Fibroblast of pulmonary artery (primary cell): Measurements from ENCODE around the gene PRELID3B.
A peak's percentile ranks its signal among the peaks of the same experiment; 100 is the strongest.

Experiments
- DNase-seq: peaks from one replicate; pipeline ENCODE4 v3.0.0-alpha.2; 2010; ENCODE audit warnings: low read depth
- H3K4me3 ChIP-seq: replicated peaks from 2 replicates; pipeline ENCODE4 v1.5.1; 2011; ENCODE audit warnings: low read depth, mild to moderate bottlenecking, control low read depth, low read length, moderate library complexity
- CTCF ChIP-seq: IDR thresholded peaks from 2 replicates; pipeline ENCODE4 v1.5.1; 2011; ENCODE audit warnings: mild to moderate bottlenecking, control low read depth, low read length, inconsistent platforms; ENCODE audit errors: missing control alignments

Gene PRELID3B

GRCh38 chr20:59033616-59034165 lies 8.9 kb downstream of the PRELID3B start:
- DNase-seq, result no peak
- H3K4me3 ChIP-seq, result no peak overlapping the region
- no peak for TF ChIP-seq CTCF

GRCh38 chr20:59033093-59033492 lies 9.5 kb downstream of the PRELID3B start:
- peak overlapping the region; percentile 70 for H3K4me3 ChIP-seq
- no peak for DNase-seq
- no peak for TF ChIP-seq CTCF

DNA sequence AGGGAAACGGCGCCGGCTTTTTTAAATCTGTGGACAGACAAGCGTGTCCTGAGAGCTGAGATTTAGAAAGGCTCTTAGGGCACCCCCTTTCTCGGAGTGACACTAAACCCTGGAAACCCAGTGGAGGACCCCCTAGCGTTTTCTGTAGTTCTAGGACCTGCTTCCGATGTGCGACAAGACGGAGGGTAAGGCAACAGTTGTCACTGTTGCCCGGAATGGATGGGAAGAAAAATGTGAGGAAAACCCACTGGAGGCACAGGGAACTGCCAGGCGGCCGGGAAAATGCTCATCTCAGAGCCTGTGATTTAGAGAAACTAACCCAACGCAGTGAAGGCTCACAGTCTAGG lies 9.9 kb downstream of the PRELID3B start:
- no peak for DNase-seq
- peak overlapping the region; percentile 70 for H3K4me3 ChIP-seq
- peak; percentile 12 for TF ChIP-seq CTCF

DNA sequence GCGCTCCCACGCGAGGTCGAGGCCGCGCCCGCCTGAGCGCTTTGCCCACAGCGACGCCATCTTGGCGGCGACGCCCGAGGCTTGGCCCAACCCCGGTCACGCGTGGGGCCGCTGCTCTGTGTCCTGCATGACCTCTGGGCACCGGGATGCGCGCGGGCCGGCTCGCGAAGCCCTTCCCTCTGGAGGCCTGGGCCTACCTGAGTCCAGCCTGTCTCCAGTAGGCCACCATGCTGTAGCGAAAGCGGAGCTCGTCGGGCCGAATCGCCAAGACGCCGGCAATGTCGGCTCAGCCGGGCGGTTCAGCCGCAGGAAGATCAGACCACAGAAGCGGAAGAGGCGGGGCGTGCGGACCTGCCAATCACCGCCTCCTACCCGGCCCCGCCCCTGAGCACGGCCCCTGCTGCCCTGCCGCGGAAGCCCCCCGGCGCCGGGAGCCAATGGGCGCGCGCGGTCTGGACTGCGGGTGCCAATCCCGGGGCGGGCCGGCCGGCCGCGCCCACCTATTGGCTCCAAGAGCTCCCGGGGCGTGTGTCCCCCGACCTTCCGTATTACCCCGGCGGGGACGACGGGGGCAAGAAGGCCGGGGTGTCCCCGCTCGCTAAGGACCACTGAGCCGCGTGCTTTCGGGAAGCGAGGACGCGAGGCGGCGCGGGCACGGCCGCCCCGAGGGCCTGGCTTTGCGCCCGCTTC lies 10.4 kb downstream of the PRELID3B start, which contains the start of gene ATP5F1E:
Gene ATP5F1E, minus strand, starts transcription at position 313 of the 690 bp plus-strand sequence. Its CDS starts 84 bp downstream, at position 229.
- TF ChIP-seq CTCF, result no peak
- DNase-seq, result peak; percentile 92
- H3K4me3 ChIP-seq, result peak within 1 kb of the TSS; percentile 78

DNA sequence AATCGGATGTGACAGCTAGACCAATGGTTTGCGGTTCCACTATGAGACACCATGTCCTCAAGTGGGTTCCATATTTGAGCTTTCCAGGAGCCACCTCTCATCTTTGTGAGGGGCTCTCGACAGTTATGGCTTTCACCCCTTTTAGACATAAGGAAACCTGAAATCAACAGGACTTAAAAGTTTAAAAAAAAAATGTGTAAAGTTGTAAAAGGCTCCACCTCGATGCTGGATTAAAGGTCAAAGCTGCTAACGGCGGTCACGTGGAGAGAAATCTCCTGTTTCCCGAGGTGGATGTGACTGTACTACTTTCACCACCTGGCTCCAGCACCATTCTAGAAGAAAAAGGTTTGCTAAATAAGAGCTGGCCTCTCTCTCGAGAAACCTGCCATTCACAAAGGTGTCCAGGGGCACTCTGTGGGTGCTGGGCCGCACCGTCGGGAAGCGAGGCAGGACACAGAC lies 11.0 kb downstream of the PRELID3B start:
- DNase-seq, result no peak
- H3K4me3 ChIP-seq, result peak overlapping the region; percentile 78
- no peak for TF ChIP-seq CTCF

DNA sequence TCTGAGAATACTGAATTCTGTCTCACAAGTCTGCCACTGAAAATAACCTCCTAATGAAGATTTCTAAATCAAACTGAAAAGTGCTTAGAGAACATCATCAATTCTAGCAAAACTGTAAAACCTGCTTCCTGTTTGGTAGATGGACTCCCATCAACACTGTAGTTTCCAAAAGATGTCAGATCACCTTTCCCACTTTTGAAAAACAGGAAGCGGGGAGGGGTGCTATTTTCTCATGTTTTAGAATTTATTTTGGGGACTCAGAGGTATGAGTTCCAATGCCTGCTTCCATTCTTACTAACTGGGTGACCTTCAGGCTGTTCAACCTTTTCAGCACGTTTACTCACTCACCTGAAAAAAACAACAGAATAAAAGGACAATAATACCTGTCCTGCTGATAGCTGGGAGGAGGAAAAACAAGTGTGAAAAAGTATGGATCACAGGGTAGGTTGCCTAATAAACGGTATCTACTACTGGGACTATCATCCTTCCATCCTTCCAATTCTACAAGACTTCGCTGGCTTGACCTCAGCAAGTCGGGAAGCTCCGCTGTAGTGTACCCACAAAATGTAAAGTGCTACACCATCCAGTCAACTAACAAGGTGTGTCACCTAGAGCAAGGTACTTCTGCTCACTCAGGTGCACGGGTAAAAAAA lies 11.5 kb downstream of the PRELID3B start:
- TF ChIP-seq CTCF, result no peak
- no peak for DNase-seq

More for the DNA sequence above, 11.5 kb downstream of the PRELID3B start:
- H3K4me3 ChIP-seq, result peak overlapping the region; percentile 78
